DOHH2 (cell line): Measurements from ENCODE around the gene NECTIN3.

ENCODE experiments used
- CTCF ChIP-seq: fragments of 200-600 bp; sonication (generic); IDR thresholded peaks from one replicate; pipeline ENCODE4 v1.5.1; 2014; ENCODE audit warnings: antibody characterized with exemption, mild to moderate bottlenecking, low read depth, low read length; ENCODE audit not compliant: poor library complexity, severe bottlenecking
- EZH2phosphoT487 ChIP-seq: fragments of 200-600 bp; sonication (generic); IDR thresholded peaks from 2 replicates; pipeline ENCODE4 v1.6.1; 2017; ENCODE audit warnings: borderline replicate concordance, mild to moderate bottlenecking, antibody characterized with exemption, low read length, moderate library complexity, mixed read lengths

GRCh38 chr3:111193472-111193871, 121.9 kb downstream of the NECTIN3 start:
- TF ChIP-seq EZH2phosphoT487 = no peak
- TF ChIP-seq CTCF = no peak
